Lower leg skin (tissue), 3 donors: ENCODE results near the gene PPIP5K2.

Experiments
- CTCF ChIP-seq, 3 donors: fragments of 450-650 bp; IDR thresholded peaks; one replicate each; pipeline ENCODE4 v1.5.1; 2016; ENCODE audit warnings: antibody characterized with exemption in 3 of 3, mild to moderate bottlenecking in 3 of 3, moderate library complexity in 2 of 3
- POLR2A ChIP-seq, 2 donors: fragments of 450-650 bp; IDR thresholded peaks; one replicate each; pipeline ENCODE4 v1.6.1; 2016 to 2017; ENCODE audit warnings: antibody characterized with exemption in 2 of 2, mild to moderate bottlenecking in 1 of 2, moderate library complexity in 1 of 2

- TF ChIP-seq CTCF (IDR thresholded peaks at IDR 0.05): no peak
- TF ChIP-seq POLR2A (IDR thresholded peaks at IDR 0.05): no peak
Measured at GRCh38 chr5:103174147-103174546, 54.0 kb downstream of the PPIP5K2 start.
